Measurements from ENCODE around the gene PUM2.
A peak's percentile ranks its signal among the peaks of the same experiment; 100 is the strongest.

PUM2 gene

GRCh38 chr2:20346565-20347381 is 3.9 kb downstream of the PUM2 start:
- no peak for DNase-seq

DNA sequence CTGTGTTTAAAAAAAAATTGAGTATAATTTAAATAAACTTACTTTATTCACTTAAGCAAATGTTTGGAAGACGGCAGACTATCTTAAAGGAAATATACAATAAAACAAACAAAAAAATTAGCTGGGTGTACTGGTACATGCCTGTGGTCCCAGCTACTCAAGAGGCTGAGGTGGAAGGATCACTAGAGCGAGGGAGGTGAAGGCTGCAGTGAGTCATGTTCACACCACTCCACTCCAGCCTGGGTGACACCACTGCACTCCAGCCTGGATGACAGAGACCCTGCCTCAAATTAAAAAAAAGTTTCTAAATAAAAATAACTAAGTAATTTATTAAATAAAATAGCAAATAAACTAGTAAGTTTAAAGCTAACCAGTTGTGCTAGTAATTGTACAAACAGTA is 7.5 kb downstream of the PUM2 start:
- no peak for DNase-seq

GRCh38 chr2:20339012-20339411 is 11.6 kb downstream of the PUM2 start:
- no peak for DNase-seq

DNA sequence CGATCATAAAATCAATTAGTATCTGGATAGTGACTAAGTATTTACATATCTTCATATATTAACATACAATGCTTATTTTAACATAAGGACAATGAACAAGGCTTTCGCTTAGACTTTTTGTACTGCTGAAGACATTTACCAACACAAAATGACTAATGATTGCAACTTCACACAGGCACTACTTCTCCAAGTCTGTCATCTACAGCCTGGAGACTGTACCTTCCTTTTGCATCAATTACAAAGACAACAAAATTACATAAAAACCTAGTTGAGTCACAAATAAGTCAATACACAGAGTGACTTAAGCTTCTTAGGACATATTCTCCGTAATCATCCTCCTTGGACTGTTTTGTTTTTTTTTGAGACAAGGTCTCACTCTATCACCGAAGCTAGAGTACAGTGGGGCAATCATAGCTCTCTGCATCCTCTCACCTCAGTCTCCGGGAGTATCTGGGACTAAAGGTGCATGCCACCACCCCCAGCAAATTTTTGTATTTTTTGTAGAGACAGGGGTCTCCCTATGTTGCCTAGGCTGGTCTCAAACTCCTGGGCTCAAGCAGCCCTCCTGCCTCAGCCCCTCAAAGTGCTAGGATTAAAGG is 15.9 kb downstream of the PUM2 start:
- no peak for DNase-seq

GRCh38 chr2:20333738-20334137 is 16.9 kb downstream of the PUM2 start:
- no peak for DNase-seq

- no peak for DNase-seq
Measured at GRCh38 chr2:20330192-20330591, 20.5 kb downstream of the PUM2 start.

DNA sequence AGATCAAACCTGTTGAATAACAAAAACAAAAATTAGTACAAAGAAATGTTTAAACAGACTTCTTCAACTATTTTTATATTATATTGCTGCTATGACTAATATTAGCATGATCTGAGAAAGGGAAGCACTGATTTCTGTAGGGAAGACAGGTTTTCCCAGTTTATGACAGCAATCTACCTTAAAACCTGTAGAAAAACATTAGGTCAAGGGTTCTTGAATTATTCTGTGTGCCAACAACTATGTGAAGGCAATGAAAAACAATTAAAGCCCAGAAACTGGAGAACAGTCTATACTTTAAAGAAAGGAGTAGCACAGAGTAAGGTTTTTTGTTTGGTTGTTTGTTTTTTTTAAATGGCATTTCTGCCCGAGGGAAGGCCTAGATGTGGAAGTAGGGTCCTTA is 23.3 kb downstream of the PUM2 start:
- DNase-seq: no peak

- peak in 6 of 14 donors; percentile 2 to 25 (median 8) for DNase-seq
Measured at GRCh38 chr2:20326163-20326780, 24.4 kb downstream of the PUM2 start.

DNA sequence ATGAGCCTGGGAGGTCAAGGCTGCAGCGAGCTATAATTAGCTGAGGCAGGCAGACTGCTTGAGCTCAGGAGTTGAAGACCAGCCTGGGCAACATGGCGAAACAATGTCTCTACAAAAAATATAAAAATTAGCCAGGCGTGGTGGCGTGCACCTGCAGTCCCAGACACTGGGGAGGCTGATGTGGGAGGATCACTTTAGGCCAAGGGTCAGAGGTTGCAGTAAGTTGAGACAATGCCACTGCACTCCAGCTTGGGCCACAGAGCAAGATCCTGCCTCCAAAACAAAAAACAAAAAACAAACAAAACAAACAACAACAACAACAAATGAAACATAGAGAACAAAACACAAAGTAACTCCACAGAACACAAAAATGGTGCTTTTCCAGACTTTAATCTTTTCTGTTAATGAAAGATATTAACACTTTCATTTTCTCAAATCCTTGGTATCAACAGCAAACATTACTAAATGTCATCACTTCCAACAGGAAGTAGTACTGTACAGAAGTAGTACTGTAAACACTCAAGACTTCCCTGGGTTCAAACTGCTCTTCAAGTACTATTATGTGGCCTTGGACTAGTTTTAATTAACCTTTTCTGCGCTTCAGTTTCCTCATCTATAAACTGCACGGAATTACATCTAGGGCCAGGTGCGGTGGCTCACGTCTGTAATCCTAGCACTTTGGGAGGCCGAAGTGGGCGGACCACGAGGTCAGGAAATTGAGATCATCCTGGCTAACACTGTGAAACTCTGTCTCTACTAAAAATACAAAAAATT is 27.9 kb downstream of the PUM2 start:
- DNase-seq: no peak

GRCh38 chr2:20317690-20318089 is 33.0 kb downstream of the PUM2 start:
- no peak for DNase-seq

DNA sequence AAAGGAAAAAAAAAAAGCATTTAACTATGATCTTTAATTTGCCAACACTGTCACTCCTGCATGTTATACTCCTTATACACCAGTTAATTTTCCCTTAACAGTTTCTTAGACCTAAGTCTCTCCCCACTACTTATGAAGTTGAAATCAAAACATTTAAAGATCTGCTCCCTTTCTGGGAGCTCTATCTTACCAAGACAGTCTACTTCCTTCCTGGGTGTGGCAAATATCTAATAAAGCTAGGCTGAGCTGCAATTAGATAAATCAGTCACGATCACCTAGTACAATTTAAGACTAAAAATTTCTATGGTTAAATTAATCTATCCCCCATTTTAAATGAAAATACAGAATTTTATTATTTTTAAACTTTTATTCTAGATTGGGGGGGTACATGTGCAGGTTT is 33.4 kb downstream of the PUM2 start:
- DNase-seq: no peak

GRCh38 chr2:20314562-20315501 is 35.8 kb downstream of the PUM2 start:
- DNase-seq: no peak

GRCh38 chr2:20313659-20314058 is 37.0 kb downstream of the PUM2 start:
- no peak for DNase-seq

DNA sequence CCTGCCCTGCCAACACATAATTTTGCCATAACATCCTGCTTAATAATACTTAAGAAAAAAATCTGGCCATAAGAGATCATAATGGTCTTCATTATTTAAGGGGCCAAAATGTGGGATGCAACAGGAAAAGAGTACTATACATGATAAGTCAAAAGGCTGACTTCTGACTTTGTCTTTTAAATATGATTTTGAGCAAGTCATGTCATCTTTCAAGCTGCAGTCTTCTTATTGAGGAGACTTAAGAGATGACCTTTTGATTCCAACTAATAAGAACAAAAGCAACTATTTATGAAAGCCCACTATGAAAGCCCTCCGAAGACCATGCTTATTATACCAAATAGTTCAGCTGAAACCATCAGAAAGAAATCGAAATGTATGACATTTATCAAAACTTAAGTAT is 41.6 kb downstream of the PUM2 start:
- DNase-seq: no peak

DNA sequence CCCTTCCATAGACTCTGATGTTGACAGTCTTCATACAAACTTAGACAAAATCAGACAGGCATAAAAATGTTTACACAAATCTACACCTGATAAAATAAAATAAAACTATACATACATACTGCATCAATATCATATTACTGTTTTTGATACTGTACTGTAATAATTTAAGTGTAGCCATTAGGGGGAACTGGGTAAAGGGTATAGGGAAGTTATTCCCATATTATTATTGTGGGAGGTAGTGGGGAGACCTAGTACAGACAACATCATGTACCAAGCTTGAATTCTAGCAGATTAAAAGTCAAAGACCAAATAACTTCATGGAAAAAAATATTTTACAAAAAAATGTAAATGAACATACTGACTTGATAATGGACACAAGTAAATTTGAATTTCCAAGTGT is 43.3 kb downstream of the PUM2 start:
- DNase-seq: no peak

GRCh38 chr2:20304411-20304810 is 46.2 kb downstream of the PUM2 start:
- no peak for DNase-seq

- DNase-seq: no peak
Measured at GRCh38 chr2:20303966-20304365, 46.7 kb downstream of the PUM2 start.

DNA sequence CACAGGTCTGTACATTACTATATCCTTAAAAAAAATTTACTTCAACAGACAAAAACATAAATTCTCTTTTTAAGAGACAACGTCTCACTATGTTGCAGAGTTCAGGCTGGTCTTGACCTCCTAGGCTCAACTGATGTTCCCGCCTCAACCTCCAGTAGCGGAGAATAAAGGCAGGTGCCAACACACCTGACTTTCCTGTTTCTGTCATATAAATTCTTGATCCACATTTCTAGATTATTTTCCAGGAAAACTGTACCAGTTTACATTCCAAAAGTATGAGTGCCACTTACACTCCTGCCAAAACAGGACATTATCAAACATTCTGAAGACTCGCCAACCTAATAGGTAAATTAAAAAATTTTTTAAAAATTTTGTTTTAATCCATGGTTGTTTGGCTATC is 48.6 kb downstream of the PUM2 start:
- DNase-seq: no peak

DNA sequence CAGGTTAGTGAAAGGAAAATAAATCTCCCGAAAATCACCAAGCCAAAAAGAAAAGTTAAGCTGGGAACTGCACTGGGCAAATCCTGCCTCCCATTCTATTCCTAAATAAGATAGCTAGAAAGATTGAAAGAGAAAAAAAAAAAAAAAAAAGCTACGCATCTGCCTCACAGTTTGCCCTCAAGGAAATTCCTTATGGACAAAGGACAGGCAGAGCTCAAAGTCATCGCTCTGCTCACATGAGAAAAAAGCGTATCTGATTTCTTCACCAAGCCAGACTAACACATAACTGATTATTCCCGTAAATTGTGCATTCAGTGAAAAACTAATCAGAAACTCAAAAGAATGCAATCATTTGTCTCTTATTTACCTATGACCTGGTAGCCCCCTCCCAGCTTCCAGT is 50.0 kb downstream of the PUM2 start:
- no peak for DNase-seq

GRCh38 chr2:20299113-20299512 is 51.5 kb downstream of the PUM2 start:
- DNase-seq: no peak

DNA sequence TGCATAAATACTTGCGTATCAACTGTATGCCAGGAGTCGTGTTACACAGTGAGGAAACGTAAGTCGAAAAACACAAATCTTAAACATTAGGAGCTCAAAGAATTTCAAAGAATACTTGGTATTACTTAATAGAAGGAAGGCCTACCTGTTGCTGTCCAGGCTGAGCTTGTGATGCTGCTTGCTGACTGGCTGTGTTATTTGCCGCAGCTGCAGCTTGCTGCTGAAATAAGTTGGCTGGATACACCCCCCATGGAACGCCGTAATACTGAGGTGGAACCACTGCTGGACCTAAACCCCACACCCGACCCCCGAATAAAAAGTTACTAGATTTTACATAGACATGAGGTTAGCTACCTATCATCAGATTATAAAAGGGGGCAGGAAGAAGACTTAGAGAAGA is 56.4 kb downstream of the PUM2 start:
- DNase-seq: no peak

- DNase-seq: no peak
Measured at GRCh38 chr2:20292984-20293383, 57.7 kb downstream of the PUM2 start.
